ENCODE results near the gene BZW2.

DNA sequence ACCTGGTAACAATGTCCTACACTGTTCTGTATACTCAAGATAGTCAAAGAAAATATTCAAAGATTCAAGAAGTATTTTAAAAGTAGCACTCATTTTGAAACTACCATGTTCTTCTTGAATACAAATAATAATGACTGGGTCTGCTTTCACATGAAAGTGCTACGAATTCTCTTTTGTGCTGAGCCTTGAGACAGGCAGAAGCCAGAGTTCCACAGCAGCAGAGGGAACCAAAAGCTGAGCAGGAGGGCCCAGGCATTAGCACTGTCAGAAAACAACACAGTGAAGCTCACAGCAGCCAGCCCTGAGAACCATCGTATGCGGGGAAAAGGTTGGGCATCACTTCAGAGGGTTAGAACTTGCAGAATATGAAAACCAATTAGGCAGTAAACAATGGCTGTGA lies 39.3 kb upstream of the BZW2 start:
- TF ChIP-seq, protein P1, sequence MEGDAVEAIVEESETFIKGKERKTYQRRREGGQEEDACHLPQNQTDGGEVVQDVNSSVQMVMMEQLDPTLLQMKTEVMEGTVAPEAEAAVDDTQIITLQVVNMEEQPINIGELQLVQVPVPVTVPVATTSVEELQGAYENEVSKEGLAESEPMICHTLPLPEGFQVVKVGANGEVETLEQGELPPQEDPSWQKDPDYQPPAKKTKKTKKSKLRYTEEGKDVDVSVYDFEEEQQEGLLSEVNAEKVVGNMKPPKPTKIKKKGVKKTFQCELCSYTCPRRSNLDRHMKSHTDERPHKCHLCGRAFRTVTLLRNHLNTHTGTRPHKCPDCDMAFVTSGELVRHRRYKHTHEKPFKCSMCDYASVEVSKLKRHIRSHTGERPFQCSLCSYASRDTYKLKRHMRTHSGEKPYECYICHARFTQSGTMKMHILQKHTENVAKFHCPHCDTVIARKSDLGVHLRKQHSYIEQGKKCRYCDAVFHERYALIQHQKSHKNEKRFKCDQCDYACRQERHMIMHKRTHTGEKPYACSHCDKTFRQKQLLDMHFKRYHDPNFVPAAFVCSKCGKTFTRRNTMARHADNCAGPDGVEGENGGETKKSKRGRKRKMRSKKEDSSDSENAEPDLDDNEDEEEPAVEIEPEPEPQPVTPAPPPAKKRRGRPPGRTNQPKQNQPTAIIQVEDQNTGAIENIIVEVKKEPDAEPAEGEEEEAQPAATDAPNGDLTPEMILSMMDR (IDR thresholded peaks at IDR 0.05) = no peak
- TF ChIP-seq POLR2AphosphoS5 (IDR thresholded peaks at IDR 0.05; ENCODE audit: low read depth, low read length) (no peak), SIN3A (IDR thresholded peaks at IDR 0.05; ENCODE audit: borderline replicate concordance, insufficient read depth, low read depth, low read length) (no peak)
- TF ChIP-seq, protein P2, sequence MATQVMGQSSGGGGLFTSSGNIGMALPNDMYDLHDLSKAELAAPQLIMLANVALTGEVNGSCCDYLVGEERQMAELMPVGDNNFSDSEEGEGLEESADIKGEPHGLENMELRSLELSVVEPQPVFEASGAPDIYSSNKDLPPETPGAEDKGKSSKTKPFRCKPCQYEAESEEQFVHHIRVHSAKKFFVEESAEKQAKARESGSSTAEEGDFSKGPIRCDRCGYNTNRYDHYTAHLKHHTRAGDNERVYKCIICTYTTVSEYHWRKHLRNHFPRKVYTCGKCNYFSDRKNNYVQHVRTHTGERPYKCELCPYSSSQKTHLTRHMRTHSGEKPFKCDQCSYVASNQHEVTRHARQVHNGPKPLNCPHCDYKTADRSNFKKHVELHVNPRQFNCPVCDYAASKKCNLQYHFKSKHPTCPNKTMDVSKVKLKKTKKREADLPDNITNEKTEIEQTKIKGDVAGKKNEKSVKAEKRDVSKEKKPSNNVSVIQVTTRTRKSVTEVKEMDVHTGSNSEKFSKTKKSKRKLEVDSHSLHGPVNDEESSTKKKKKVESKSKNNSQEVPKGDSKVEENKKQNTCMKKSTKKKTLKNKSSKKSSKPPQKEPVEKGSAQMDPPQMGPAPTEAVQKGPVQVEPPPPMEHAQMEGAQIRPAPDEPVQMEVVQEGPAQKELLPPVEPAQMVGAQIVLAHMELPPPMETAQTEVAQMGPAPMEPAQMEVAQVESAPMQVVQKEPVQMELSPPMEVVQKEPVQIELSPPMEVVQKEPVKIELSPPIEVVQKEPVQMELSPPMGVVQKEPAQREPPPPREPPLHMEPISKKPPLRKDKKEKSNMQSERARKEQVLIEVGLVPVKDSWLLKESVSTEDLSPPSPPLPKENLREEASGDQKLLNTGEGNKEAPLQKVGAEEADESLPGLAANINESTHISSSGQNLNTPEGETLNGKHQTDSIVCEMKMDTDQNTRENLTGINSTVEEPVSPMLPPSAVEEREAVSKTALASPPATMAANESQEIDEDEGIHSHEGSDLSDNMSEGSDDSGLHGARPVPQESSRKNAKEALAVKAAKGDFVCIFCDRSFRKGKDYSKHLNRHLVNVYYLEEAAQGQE (IDR thresholded peaks at IDR 0.05; ENCODE audit: insufficient read depth in 1 of 2, low read depth in 2 of 2, low read length in 1 of 2) = no peak

All from Panc1 (cell line).